GM20431 (cell line): ENCODE data around the gene SEL1L.
"Not testable (repeated sequence)": the region's sequence is repeated elsewhere in the genome, so short reads cannot be mapped to it uniquely, and the experiment has no call there.

Experiments
- in situ Hi-C: fragments of 300-500 bp; cut with MseI, MboI; formaldehyde crosslinking; loops from one replicate; pipeline ENCODE4 v1.15.0; 2020; ENCODE audit warnings: low sequenced_read_pairs; ENCODE audit not compliant: unreplicated experiment

Gene SEL1L

GRCh38 chr14:81478446-81478845 is 55.2 kb downstream of the SEL1L start:
- in situ Hi-C loops = no loop called here

DNA sequence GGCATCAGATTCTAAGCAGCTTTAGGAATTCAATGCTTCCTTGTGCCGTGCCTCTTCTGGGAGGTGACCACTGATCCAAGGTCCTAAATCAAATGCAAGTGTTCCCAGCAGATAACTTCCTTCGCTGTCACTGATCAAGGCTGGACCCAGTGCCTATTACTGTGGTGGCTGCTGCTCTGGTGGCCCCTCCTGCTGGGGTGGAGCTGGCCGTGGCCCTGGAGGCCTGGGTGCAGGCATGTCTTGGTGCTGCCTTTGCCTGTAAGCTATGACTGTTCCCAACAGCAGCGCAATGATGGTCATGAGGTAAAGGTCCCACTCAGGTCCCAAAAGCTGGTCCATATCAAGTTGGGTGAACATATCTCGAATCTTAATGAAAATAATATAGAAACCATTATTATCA is 56.8 kb downstream of the SEL1L start:
- in situ Hi-C loops = no loop called here

- in situ Hi-C loops = no loop called here
Observed at GRCh38 chr14:81474685-81475324, 58.8 kb downstream of the SEL1L start.

GRCh38 chr14:81474148-81474492 is 59.5 kb downstream of the SEL1L start:
- in situ Hi-C loops = no loop called here

GRCh38 chr14:81473456-81474147 is 60.1 kb downstream of the SEL1L start:
- in situ Hi-C loops = no loop called here

DNA sequence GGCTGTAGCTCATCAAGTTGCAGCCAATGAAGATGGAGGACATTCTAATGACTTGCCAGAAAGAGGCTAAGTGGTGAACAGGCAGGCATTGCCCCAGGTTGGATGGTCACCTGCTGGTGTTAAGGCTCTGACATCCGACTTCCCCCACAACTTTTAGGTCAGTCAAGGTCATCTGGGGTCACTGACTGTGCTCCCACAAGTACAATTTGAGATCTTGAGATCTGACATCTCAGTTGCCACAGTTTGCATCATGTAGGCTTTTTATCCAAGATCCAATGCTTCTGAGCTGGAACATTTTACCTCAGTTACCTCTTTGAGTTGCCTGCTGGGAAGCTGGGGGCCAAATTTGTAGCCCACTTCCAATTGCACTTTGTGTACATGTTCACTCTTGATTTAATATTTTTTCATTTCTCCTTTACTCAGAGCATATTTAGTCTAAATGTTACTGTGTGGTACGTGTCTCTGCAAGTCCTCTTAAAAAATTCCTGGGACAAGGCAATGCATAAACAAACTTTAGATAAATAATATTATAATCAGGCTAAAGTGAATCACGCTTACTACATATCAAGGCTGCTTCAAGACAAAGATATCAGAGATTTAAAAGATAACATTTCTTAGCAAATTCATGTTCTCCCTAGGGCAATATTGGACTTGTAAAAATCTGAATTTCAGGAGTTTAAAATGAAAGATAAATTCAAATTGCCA is 61.4 kb downstream of the SEL1L start:
- in situ Hi-C loops = no loop called here

- in situ Hi-C loops = no loop called here
Observed at GRCh38 chr14:81471062-81471461, 62.6 kb downstream of the SEL1L start.

DNA sequence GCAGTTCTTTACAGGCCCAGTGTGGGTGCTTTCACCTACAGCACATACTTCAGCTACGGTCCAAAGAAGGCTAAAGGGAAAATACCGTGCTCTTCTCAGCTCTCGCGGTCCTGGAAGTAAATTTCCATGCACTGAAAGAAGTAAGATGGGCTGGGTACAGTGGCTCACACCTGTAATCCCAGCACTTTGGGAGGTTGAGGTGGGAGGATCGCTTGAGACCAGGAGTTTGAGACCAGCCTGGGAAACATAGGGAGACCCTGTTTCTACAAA is 63.2 kb downstream of the SEL1L start:
- in situ Hi-C loops = not testable (repeated sequence)

DNA sequence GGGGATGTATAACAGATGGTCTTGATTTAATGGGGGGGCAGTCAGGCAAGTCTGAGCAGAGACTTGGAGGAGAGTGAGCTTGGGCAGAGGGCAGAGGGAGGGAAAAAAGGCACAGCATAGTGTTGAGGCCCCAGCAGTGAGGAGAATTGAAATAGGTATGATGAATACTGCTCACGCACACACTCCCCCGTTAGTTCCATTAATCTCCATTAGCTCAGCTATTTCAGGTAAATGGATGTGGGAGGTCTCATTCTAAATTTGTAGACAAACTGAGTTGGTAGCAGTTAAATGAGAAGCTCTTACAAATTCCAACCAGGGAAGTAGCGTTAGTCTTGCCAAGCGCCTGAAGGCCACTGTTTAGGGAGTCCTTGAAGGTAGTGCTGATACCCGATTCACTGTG is 66.8 kb downstream of the SEL1L start:
- in situ Hi-C loops = no loop called here

DNA sequence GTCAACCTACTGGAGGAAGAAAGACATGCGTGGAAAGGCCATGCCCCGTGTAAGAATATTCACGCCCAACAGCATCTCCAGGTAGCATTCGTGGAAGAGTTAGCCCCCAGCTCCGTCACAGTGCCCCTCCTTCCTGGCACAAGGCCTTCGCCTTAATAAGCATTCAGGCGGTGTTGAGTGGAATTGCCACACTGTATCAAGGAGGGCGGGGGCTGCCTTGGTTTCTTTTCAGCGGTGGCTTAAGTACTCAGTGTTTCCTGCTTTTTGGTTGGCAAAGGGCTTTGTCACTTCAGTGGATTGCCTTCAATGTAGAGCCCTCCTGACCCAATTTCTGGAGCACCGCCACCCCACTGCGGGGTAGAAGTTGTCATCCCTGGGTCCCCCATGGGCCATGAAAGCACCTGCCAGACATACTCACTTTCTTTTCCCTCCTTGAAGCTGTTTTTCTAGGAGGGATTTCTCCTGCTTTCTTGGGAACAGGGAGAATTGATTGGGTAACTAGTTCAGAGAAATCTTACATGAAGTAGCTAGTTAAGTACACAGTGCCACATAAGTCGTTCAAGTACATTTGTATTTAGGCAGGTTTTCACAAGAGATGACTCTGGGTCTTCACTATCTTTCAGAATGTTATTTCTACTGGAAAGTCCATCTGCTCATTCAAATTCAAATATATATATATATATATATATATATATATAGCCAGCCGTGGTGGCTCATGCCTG is 68.0 kb downstream of the SEL1L start:
- in situ Hi-C loops = no loop called here

GRCh38 chr14:81465003-81465392 is 68.7 kb downstream of the SEL1L start:
- in situ Hi-C loops = not testable (repeated sequence)

DNA sequence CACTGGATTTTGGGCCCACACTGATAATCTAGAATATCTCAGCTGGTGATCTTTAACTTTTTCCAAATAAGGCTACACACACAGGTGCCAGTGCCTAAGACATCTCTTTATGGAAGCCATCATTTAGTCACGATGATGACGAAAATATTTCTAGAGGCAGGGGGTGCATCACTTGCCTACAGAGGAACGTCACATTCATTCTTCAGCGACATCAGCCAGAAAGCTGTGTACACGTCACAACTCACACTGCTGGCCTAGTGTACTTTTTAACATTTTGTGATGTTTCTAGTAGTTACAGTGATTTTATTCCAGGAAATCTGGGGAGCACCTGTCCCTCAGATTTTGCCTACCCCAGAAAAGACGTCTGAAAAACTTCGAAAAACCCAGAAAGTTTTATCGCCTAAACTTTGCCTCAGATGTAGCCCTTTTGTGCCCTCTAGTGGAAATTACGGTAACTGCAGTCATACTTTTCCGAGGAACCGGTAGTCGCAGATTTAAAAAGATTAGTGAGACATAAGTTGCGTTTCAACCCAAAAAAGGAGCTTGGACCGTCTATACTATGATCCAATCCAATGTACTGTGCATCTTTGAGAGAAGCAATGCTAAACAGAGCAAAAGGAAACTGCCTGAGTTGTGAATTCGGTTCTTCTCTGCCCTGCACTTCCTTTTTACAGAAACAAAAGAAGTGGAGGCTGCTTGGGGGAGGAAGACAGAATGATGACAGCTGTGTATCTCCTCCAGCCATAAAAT is 69.2 kb downstream of the SEL1L start:
- in situ Hi-C loops = no loop called here

- in situ Hi-C loops = not testable (repeated sequence)
Observed at GRCh38 chr14:81462356-81462755, 71.3 kb downstream of the SEL1L start.

DNA sequence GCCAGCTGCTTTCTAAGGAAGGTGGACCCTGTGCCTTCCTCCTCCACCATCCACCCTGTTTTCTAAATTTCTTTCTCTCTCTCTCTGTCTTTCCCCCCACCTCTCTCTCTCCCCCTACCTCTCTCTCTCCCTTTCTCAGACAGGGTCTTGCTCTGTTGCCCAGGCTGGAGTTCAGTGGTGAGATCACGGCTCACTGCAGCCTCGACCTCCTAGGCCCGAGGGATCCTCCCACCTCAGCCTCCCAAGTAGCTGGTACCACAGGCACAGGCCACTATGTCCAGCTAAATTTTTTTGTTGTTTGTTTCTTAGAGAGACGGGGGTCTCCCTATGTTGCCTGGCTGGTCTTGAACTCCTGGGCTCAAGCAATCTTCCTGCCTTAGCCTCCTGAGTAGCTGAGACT is 73.7 kb downstream of the SEL1L start:
- in situ Hi-C loops = no loop called here

- in situ Hi-C loops = no loop called here
Observed at GRCh38 chr14:81458352-81458751, 75.3 kb downstream of the SEL1L start.

DNA sequence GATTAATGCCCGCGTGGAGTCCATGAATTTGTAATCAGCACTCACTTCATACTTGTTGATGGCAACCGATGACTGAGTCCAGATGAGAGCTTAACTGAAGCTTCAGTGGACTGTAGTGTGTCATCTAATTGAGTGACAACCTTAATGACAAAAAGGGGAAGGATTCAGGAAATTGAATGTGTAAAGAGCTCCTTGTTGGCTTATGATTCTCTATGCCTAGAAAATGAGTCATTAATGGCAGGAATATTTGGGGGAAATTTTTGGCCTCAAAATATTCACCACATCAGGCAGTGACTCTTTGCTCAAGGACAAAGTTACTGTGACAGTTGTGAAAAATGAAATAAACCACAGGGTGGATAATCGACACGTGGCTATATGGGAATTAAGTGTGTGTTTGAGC is 78.3 kb downstream of the SEL1L start:
- in situ Hi-C loops = no loop called here

GRCh38 chr14:81454572-81455218 is 79.0 kb downstream of the SEL1L start:
- in situ Hi-C loops = no loop called here

DNA sequence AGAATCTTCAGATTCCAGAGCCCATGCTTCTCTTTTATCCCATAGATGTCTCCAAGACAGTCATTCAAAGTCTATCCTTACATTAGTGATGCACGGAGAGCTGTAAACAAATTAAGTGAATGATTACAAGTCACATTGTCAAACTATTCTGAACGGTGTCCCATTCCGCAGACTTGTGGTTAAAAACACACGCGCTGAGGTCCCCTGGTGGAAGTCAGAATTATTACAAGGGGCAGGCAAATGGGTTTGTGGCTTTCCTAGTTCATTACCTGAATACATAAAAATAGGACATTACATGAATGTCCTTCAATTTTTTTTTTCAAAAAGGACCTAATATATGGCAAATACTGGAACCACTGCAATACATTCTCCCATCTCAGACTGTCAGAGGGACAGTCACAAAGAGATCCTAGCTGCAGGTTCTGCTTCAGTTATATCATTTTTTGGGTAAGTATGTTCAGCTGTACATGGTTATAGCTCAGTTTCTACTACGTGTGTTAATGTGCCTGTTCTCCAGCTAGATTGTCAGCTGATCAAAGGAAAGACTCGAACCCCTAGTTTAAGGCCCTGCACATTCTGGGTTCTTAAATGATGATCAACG is 80.4 kb downstream of the SEL1L start:
- in situ Hi-C loops = no loop called here

GRCh38 chr14:81452341-81453133 is 81.1 kb downstream of the SEL1L start:
- in situ Hi-C loops = no loop called here
